NCI-H1694 treated with DMSO at 0.1 percent for 48 hours (cell line): ENCODE data around the gene STX10.

Experiments
- DNase-seq: peaks from one replicate; lab custom pipeline; 2025; lab: John Stamatoyannopoulos, UW

The STX10 gene

DNA sequence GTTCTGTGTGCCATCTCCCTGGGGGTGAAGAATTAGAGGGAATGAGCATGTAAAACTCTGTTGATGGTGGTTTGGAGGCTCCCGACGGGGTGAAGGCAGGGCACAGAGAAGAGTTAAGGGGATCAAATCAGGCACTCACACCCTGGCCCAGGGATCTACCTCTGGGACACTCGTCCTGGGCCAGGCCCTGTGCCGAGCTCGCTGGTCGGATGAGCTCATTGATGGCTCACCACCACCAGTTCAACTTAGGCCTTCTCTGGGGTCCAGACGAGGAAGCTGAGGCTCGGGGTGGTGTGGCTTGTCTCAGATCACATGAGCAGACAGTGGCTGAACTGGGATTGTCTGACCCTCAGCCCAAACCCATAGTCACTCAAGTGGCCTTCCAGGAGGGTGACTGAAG lies 30.5 kb downstream of the STX10 start:
- no peak for DNase-seq

DNA sequence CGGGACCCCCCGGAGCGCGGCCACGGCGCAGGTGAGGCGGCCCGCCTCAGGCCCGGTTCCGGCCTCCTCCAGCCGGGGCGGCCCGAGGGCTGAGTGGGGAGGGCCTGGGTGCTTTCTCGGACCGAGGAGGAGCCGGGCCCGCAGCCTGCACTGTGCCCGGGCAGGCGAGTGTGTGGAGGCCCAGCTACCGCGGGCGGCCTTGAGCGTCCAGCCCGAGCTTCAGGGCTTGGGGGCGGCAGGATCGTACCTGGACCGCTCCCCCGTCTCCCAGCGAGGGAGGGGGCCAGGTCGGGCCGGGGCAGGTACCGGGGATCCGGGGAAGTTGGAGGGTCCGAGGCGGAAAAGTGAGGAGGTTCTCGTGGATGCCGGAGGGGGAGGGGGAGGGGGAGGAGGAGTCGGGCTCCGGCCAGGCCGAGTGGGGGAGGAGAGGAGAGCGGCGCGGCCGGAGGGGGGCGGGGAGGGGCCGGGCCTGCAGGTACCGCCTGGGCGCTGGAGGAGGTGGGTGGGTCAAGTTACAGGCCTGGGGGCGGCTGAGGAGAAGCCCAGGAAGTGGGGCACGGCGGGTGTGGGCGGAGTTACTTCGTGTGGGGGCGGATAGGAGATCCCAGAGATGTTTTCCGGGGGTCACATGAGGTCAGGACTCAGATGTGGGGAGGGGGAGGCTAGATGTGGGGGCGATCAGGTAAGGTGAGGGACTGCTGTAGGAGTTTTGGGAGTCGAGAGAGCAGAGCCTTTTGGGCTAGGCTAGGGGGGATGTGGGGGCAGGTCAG lies 31.6 kb downstream of the STX10 start:
- DNase-seq = no peak

DNA sequence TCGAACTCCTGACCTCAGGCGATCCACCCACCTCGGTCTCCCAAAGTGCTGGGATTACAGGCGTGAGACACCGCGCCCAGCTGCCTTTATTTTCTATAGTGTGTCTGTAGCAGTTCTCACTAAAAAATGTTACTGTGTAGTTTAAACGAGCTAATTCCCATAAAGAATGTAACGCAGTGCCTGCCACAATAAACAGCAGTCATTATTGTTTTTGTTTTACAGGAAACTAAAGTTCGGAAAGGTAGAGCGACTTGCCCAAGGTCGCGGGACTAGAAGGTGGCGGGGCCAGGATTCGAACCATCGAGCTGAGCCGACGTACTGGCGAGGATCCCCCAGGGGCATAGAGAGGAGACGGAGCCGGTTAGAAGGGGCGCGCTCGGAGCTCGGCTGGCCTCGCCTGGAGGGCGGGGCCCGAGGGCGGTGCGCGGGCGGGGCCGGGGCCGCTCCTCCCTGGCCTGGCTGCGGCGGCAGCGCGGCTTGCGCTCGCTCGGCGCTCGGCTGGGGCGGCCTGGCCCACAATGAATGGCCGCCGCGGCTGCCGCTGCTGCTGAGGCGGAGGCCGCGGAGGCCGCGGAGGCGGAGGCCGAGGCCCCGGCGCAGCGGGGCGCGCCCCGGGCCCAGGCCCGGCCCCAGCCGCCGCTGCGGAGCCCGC lies 32.3 kb downstream of the STX10 start, which contains the start of gene NACC1:
TSS of gene NACC1 (plus strand) at position 493 of the 652 bp plus-strand sequence. CDS start 16,944 bp downstream, outside the sequence.
- peak; percentile 83 for DNase-seq

DNA sequence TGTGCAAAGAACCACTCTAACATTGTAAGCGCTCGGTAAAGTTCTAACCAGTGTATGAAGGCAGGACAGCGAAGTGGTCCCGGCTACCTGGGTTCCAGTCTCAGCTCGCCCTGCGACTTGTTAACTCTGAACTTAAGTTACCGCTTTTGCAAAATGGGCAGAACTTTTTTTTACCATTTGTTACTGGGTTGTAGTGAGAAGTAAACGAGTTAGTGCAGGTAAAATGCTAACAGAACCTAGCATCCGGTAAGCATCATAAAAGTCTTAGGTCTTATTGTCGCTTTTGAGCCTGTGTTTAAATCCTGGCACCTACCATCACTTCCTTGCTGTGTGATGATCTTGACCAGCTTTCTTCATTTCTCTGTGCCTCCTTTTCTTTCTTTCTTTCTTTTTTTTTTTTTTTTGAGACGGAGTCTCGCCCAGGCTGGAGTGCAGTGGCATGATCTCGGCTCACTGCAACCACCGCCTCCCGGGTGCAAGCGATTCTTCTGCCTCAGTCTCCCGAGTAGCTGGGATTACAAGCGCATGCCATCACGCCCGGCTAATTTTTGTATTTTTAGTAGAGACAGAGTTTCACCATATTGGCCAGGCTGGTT lies 32.9 kb downstream of the STX10 start:
- no peak for DNase-seq

DNA sequence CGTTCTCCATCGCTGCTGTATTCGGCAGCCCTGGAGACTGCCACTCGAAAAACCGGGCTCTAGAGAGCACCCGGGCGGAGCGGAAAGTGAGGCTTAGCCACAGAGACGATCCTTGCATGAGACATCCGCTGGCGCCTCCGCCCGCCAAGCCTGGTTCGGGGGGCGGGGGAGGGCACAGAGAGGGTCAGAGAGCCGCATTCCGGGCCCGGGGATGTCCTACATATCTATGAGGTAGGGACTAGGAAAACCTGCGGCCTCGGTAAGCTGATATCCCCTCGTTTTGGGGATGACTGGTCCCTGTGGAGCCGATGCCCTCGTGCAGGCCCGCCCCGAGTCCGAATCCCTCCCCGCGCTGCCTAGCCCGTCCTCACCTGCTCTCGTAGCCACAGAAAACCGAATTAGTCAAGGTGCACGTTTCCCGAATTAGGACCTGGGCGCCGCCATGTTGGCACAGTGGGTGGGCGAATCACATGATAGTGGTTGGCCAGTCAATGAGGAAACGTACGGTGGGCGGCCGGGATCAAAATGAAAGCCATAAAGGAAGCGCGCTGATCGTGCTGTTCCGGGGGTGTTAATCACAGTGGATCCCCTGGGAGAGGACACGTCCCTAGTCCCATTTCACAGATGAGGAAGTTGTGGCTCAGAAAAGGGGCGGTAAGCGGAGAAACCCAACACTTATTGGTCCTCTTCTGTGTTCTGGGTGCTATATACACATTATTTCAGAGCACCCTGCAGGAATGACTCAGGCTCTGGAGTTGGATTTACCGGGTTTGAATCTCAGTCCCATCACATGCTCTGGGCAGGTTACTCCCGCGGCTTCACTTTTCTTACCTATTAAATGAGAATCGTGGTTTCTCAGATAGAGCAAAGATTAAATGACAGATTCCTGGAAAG lies 33.6 kb downstream of the STX10 start, which contains the start of gene TRMT1:
TSS of gene TRMT1 (minus strand) at position 459 of the 894 bp plus-strand sequence. CDS start at position 118, 341 bp downstream.
- DNase-seq = peak; percentile 81

DNA sequence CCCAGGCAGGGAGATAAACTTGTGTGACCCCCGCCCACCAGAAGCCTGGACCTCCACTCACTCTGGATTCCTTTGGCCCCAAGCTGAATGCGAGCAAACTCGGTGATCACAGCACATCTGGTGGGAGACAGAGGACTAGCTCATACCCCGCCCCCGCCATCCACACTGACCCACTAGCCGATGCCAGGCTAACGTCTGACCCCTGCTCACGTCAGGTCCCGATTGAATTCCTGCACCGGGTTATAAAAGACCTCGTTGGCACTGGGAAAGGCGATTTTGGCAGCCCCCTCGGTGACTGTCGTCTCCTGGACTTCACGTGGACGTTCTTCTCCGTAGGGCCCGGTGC lies 34.3 kb downstream of the STX10 start:
- DNase-seq = no peak

DNA sequence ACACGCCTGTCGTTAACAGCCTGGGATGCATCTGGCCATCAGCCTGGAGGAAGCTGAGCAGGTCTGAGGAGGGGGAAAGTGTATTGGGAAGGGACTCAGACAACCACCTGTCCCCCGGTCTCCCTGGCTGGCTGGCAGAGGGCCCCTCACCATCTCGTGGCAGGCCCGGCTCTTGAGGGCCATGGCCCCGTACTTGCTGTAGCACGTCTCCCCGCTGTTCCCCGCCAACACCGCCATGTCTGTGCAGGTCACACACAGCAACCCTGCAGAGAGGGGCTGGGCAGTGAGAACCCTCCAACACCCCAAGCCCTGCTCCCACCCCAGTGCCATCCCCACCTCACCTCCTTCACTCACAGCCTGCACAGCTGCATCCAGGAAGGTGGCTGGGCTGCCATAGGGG lies 37.6 kb downstream of the STX10 start:
- DNase-seq = no peak

DNA sequence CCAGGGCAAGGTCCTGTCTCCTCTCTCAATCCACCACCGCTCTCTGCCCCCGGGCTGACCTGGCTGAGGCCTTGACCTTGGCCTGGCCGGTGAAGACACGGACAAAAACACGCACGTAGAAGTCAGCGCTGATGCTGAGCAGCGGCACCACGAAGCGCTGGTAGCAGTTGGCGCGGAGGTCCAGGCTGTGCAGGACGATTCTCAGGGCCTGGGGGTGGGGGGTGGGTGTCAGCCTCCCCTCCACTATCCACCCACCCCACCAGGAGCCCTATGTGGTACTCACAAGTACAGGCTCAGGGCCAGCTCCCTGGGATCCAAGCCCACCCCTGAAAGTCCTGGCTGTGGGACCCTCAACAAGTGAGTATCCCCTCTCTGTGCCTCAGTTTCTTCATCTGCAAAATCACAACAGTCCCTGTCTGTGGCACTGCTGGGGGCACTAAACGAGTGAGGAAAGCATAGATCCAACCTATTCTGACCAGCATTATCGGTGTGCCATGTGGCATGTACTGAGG lies 40.0 kb downstream of the STX10 start:
- no peak for DNase-seq

DNA sequence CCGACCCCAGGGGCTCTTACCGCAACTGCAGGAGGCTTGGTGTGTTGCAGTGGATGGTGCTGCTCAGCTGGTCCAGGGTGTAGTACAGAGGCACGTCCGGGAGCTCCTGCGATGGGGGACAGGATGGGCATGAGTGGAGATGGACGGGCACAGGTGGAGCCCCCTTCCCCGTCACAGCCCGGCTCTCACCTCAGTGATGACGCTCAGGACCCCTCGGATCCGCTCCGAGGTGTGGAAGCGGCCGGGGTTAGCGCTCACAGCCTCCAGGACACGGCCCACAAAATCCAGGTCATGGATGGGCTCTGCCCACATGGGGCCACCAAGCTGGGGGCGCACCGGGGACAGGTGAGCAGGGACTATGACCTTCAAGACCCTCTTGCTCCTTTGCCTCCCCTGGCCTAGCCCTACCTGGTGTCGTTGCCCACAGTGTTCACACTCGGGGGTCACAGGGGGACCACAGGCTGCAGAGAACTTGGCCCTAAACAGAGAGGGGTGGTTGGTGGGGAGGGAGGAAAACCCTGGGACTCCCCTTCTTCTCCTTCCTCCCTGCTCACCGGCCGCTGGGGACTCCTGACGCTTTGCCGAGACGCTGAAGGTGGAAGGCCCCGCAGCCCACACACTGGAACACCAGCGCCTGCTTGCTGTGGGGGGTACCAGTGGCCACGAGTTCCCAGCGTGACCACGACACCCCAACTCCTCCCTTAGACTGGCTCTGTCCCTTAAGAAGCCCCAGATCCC lies 40.6 kb downstream of the STX10 start:
- DNase-seq = no peak

DNA sequence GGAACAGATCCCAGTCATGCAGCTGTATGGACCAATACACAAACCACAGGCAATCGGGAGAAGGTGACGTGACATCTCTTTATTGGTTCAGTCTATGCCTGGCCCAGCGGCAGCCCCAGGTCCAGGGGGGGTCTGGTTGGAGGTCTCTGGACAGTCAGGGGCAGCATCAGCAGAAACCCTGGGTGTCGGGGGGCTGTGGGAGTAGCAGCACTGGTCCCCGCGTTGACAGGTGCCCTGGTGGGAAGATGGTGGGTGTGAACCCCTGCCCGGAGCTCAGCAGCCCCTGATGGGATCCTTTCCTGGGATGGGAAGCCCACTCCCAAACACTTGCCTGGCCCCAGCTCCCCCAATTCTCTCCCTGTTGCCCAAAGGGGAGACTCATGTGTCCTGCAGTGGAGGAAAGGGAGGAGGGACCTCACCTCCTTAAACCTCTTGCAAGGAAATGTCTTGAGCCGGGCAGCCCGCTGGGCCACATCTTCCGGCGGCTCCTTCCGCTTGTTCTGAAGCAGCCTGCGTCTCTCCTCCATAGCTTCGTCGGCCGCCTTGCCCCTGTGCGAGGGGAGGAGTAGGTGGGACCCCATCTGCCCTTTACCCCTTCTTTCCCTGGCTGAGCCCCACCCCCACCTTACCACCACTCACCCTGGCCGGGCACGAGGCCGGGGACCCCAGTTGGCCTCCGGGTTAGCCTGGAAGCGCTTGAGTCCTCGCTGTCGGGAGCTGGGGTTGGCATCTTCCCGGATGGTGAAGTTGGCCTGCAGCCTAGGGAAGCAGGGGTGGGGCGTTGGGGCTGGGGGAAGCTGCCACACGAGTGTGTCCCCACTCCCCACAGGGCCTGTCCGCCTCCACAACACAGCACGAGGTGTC lies 45.1 kb downstream of the STX10 start:
- DNase-seq = no peak

DNA sequence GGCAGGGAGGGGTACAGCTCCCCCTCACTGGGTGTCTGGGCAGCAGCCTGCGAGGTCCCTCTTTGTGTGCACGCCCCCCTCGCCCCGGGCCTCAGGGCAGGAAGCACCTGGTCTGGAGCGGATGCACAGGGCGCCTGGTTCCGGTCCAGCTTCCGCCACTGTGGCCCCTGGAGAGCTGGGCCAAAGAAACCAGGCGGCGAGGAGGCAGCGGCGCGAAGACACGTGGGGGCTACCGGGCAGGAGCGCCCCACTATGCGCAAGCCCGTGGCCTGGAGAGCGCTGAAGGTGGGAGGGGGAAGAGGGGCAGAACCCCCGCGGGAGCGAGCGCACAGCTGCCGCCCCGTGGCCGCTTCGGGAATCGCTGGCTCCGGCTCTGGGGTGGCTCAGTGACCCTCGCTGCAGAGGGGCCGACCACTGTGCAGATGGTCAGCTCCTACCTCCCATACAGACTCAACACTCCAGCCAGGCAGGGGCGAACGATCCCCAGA lies 45.8 kb downstream of the STX10 start:
- DNase-seq = peak; percentile 12

DNA sequence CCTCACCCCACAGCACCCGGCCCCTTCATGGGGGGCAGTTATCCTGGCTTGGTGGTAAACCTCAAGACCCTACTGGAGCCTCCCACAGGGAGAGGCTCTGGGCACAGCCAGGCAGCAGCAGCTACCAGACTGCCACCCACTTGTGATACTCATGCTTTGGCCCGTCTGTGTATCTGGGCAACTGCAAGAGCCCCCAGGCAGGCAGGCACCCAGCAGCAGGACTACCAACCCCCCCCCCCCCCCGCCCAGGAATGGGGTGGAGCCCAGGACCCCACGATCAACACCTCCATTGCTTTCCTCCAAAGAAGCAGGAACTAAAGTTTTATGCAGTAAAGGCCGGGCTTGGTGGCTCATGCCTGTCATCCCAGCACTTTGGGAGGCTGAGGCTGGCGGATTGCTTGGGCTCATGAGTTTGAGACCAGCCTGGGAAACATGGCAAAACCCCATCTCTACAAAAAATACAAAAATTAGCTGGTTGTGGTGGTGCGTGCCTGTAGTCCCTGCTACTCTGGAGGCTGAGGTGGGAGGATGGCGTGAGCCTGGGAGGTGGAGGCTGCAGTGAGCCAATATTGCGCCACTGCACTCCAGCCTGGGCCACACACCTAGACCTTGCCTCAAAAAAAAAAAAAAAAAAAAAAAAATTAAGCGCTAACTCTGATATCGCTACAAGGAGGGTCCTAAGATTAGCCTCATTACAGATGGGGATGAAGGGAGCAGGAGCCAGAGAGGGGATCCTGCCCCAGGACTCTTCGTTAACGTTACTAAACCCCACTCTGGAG lies 46.4 kb downstream of the STX10 start:
- DNase-seq = no peak

DNA sequence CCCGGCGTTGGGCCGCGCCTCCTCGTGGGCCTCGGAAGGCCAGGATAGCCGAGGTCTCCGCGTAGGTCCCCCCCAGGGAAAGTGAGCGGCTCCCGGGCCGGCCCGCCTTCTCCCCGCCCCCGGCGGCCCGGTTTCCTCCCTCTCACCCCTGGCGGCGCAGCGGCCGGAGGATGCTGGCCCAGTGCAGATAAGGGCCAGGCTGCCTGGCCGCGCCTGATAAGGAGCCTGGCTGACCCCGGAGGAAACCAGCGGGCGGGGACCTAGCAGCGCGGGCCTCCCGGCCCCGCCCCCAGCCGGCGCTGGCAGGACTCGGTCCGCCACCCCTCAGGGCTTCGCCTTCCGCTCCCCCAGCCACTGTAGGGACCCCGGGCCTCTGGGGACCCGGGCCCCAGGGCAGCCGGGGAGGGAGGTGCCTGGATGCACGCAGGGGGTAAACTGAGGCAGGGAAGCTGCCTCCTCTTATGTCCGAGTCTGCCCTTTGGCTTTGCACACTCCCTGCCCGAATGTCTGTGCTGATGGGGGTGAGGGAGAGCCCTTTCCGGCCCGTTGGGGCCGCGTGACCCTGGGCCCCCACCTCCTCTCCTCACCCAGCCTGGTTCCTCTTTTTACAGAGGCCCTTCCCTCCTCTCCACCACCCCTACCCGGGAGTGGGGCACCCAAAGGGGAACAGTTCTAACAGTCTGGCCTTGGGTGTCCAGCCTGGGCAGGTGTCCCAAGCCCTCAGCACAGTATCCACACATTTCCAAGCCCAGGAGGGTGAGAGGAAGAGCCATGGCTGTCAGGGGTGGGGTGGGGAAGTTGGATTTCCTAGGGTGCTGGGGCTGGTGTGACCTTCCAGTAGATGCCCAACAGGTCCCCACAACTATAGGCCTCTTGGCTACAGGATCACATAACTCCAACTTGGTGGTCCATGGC lies 47.3 kb downstream of the STX10 start, which contains the start of gene LYL1:
TSS of gene LYL1 (minus strand) at position 193 of the 915 bp plus-strand sequence. CDS start 1,687 bp downstream, outside the sequence.
- DNase-seq = no peak

DNA sequence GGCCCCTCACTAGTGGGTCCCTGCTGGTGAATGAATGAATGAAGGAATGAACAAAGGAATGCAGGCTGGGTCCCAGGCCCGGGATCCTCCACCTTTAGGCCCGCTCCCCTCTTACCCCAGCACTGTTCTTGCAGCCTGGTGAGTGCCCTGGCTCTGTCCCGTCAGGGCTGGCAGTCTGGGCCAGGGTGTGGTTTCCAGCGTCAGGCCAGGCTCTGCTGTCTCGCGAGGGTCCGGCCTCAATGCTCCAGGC lies 47.8 kb downstream of the STX10 start:
- DNase-seq = no peak

DNA sequence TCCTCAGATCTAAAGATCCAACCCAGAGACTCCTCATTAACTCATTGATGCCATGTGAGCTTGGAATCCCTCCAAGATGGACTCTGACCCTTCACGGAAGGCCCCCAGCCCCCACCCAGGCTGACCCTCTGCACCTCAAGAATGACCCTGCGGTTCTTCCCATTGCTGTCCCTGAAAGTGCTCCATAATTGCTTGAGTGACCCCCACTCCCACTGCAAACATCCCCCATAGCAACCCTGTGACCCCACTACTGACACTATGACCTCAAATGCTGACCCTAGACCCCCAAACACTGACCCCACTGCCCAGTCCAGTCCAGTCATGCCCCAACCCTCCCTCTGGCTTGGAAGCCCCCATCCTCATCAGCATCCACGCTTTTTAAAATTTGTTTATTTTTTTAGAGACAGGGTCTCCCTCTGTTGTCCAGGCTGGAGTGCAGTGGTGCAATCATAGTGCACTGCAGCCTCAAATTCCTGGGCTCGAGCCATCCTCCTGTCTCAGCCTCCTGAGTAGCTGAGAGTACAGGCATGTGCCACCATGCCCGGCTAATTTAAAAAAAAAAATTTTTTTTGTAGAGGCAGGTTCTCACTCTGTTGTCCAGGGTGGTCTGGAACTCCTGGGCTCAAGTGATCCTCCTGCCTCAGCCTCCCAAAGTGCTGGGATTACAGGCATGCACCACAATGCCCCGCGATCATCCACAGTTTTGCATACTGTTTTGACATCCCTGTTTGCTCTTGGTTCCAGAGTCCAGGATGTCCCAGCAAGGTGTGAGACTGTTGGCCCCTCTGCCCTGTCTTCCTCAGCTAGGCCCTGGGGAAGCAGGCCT lies 48.4 kb downstream of the STX10 start:
- DNase-seq = no peak

DNA sequence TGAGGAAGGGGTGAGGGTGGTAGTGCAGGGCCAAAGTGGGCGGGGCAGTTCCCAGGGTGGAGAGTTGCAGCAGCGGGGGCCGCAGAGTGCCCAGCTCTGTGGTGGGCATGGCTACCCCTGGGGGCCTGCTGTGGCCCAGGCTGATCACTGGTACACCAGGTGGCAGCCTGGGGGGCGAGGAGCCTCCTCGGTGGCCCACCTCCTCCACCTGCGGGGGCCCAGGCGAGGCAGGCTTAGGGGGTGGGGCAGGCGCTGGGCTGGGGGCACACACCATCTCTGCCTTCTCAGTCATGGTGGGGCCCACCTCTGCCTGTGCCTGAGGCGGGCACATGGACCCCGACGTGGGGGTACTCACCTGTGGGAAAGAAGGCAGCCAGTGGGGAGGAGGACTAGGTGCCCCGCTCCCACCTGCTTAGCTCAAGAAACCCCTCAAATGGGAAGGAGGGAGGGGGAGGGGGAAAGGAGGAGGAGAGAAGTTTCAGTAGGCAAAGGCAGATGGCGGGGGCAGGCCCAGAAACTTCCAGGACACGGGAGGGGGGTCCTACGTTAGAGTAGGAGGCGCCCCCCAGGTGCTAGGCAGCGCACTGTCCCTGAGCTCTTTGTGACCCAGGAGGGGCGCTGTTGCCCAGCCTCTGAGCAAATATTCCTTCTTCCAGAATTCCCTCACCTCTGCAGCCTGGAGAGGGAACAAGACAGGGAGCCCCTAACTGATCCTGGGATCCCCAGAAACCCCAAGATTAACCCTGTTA lies 49.2 kb downstream of the STX10 start:
- no peak for DNase-seq
